GM19467 (cell line): ENCODE measurements around the gene KRABD2.
"Not testable (repeated sequence)": the region's sequence is repeated elsewhere in the genome, so short reads cannot be mapped to it uniquely, and the experiment has no call there.

Experiments
- ATAC-seq: cut with Tn5 transposase; IDR thresholded peaks from one replicate; pipeline ENCODE4 v1.9.1; 2021; ENCODE audit warnings: mild to moderate bottlenecking, moderate library complexity; ENCODE audit not compliant: unreplicated experiment

The KRABD2 gene

DNA sequence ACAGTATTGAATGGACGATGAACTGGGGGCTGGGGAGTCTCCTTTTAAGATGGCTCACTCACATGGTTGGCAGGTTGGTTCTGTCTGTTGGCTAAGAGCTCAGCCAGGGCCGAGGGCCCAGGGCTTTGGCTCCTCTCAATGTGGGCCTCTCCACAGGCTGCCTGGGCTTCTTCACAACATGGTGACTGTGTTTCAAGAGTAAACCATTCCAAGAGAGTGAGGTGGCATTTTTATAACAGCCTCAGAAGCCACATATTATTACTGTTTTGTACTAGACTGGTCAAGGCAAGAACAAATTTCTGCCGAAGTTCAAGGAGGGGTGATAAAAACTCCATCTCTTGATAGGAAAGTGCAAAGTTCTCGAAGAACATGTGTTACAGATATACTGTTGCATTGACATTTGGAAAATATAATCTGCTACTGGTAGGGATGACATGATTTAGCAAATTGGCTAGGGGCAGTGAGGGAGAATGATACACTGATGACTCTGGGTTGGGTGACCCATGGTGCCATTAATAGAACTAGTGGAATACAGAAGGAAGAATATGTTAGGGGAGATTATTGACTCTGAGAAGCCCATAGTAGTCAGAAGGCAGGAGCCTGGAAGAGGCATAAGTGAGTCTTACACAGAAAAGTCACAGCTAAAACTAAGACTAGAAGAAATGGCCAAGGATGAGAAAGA lies 13.7 kb downstream of the KRABD2 start:
- no peak for ATAC-seq

DNA sequence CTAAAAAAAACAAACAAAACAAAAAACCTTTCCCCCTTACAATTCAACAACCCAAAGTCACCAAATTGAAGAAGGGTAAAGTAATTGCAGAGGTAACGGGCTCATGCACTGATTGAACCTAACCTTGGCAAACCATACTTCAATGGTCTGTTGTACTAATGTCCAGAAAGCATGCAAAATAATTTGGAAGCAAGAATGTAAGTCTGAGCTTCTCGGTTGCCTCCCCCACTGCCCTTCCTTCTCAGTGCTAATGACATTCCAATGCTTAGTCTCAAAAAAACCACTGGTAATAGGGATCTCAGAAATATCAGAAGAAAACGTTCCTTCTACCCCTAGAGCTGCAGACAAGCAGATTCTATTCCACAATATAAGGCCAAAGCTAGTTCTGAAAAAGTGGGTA lies 15.8 kb downstream of the KRABD2 start:
- ATAC-seq: no peak

DNA sequence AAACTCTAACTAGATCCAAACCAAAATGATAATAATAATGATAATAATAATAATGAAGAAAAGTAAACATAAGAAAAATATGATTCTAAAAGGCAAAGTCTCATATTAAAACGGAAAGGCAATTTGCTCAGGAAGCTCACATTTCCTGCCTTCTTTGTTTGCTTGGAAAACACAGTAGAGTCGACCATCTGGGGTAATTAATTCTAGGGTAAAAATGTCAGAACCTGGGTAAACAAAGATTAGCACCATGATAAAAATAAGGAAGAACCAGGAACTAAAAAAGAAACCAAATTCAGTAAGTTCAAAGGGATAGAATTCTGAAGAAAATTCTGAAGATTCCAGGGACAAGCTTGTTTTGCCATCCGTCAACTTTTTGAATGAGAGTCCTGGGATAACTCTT lies 16.2 kb downstream of the KRABD2 start:
- no peak for ATAC-seq

DNA sequence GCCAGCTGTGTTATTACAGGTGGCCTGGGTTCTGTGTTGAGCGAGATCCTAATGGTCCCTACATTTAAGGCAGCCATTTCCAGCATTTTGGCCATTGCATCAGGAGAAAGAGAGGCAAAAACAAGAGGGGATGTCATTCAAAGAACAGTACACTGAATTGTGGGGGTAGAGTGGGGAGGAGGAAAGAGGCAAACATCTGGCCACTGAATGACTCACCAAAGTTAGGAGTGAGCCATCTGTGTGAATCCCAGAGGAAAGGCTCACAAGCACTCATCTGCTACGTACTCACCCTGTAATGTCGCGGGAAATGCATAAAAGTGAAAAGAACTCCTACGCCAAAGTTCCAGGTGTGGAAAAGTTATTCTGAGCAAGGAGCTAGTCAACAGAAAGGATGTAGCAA lies 16.7 kb downstream of the KRABD2 start:
- ATAC-seq: no peak

DNA sequence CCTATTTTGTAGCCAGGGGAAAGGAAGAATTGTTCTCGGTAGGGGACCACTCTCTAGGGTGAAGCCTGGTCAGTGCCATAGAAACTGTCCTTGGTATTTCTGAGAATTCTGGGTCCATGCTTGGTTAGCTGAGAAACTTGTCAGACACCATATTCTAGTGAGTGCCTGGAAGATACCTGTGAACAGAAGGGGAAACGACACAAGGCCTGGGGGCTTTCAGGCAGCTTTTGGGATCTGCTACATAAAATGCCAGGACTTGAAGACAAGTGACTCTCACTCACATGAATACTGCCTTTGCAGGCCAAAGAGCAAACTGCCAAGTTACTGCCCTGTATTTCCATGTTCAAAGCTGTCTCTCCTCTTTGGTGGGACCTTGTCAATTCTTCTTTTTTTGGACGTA lies 18.6 kb downstream of the KRABD2 start:
- ATAC-seq: no peak

DNA sequence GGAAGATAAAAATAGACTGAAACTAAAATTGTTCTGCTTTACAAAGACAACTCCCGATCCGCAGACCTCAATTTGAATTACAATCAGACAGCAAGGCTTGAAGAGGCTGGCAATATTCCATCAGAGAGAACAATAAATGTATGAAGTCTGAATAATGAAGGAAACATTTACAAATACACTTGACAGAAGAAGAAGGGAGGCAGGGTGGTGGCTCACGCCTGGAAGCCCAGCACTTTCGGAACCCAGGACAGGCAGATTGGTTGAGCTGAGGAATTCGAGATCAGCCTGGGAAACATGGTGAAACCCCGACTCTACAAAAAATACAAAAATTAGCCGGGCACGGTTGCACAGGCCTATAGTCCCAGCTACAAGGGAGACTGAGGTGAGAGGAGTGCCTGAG lies 22.3 kb downstream of the KRABD2 start:
- no peak for ATAC-seq

DNA sequence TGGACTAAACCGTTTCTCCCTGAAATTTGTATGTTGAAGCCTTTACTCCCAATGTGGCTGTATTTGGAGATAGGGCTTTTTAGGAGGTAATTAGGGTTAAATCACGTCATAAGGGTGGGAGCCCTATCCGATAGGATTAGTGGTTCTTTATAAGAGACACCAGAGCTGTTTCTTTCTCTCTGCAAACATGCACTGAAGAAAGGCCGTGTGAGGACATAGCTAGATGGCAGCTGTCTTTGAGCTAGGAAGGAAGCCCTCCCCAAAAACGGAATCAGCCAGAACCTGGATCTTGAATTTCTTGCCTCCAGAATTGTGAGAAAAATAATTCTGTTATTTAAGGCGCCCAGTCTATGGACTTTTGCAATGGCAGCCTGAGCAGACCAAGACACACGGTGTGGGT lies 22.8 kb downstream of the KRABD2 start:
- ATAC-seq: no peak

DNA sequence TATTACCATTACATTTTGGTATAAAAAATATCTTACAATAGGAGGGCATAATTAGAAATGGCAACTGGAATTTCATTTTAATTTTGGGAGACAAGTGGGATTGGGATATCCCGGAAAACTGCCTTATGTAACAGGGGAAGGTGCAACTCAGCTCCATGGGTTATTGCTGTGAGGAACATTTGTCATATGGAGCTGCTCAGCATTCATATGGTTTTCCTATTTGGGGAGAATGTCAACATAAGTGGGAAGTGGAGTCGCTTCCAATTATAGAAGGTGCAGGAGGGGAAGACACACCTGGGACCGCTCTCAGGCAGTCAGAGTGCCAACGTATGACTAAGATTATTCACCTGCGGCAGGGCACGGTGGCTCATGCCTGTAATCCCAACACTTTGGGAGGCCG lies 26.2 kb downstream of the KRABD2 start:
- no peak for ATAC-seq

DNA sequence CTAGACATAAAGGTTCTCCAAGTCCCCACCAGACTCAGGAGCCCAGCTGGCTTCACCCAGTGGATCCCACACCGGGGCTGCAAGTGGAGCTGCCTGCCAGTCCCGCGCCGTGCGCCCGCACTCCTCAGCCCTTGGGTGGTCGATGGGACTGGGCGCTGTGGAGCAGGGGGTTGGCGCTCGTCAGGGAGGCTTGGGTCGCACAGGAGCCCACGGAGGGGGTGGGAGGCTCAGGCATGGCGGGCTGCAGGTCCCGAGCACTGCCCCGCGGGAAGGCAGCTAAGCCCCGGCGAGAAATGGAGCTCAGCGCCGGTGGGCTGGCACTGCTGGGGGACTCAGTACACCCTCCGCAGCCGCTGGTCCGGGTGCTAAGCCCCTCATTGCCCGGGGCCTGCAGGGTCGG lies 29.5 kb downstream of the KRABD2 start:
- not testable (repeated sequence) for ATAC-seq

DNA sequence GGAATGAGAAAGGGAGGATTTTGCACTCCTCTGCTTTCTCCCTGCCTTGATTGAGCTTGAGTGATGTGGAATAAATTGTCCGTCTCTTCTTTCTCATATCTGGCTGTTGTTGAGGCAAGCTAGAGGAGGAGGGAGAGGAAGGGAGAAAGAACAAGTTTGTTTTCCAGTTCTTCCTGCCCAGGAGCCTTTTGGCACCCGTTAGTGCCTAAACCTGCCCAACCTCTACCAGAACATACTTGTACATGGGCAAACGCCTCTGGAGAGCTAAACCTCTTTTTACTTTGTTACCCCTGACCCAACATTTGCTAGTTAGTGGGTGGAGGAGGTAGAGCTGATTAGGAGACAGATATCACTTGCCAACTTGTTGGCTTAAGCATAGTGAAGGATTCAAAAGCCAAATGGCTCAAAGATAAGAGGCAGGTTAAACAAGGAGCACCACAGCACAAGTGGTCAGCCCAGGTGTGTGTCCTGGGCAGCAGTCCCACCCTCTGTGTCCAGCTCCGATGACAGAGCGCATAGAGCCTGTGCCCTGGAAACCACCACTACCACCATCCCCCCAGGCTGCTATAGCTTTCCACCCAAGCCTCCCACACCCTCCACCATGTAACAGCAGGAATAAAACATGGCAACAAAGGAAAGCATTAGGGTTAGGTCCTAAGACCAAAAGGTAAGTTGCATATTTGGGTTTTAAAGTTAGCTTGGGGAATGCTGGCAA lies 30.4 kb downstream of the KRABD2 start:
- no peak for ATAC-seq

DNA sequence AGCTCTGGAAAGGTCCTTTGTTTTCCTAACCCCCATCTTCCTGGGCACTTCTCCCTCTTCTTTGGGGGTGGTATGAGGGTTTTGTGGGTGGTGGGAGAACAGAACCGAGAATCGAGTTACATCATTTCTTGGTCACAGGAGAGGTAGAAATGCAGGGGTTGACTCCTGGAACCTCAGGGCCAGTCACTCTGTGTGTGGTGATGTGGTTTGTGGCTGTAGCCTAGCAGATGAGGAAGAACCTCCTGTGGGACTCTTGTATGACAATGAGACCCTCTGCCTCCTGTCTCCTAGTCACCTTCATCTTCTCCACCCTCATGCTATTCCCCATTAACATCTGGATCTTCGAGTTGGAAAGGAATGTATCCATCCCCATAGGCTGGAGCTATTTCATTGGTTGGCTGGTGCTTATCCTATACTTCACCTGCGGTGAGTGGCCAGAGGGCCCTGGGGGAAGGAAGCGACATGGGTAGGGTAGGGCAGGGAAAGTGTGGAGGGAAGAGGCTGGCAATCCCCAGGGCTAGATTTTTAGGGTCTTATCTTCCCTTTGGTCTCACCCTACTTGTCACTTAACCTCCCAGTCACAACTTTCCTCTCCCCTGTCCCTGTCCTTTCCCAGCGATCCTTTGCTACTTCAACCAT lies 31.3 kb downstream of the KRABD2 start:
- no peak for ATAC-seq

DNA sequence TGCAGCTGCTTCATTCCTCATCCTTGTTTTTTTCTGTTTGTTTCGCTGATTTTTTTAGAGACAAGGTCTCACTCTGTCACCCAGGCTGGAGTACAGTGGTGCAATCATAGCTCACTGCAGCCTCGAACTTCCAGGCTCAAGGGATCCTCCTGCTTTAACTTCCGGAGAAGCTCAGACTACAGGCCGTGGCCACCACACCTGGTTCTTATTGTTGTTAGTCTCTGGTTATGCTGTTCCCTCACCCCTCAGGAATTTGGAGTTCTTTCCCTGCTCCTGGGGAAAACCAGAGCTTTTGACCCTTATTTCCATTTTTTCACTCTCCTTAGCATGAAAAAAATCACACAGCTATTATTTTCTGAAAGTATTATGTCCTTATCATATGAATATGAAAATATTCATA lies 35.0 kb downstream of the KRABD2 start:
- no peak for ATAC-seq

DNA sequence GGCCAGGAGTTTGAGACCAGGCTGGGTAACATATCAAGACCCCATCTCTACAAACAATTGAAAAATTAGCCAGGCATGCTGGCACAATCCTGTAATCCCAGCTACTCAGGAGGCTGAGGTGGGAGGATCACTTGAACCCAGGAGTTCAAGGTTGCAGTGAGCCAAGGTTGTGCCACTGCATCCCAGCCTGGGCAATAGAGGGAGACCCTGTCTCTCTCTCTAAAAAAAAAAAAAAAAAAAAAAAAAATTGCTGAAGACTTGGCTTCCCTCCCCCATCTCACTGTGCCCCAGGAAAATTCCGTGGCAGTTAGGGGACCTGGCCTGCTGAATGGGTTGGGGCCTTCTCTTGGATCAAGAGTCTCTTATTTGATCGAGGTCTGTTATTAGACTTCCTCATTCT lies 37.0 kb downstream of the KRABD2 start, which contains the start of gene ODF4:
TSS of gene ODF4 (plus strand) at position 301 of the 400 bp plus-strand sequence. CDS start 212 bp downstream, outside the sequence.
- no peak for ATAC-seq

DNA sequence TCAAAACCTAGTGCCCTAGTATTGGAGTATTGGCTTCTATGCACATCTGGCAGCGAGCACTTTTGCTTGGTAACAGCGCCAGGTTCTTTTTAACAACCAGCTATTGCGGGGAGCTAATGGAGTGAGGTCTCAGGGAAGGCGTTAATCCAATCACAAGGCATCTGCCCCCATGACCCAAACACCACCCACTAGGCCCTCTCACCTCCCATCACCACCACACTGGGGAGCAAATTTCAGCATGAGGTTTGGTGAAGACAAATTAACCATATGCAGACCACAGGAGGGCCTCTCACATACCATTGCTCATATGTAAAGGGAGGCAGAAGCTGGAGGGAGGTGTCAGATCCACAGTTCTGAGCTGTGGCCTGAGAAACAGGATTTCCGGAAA lies 37.8 kb downstream of the KRABD2 start:
- ATAC-seq: no peak

DNA sequence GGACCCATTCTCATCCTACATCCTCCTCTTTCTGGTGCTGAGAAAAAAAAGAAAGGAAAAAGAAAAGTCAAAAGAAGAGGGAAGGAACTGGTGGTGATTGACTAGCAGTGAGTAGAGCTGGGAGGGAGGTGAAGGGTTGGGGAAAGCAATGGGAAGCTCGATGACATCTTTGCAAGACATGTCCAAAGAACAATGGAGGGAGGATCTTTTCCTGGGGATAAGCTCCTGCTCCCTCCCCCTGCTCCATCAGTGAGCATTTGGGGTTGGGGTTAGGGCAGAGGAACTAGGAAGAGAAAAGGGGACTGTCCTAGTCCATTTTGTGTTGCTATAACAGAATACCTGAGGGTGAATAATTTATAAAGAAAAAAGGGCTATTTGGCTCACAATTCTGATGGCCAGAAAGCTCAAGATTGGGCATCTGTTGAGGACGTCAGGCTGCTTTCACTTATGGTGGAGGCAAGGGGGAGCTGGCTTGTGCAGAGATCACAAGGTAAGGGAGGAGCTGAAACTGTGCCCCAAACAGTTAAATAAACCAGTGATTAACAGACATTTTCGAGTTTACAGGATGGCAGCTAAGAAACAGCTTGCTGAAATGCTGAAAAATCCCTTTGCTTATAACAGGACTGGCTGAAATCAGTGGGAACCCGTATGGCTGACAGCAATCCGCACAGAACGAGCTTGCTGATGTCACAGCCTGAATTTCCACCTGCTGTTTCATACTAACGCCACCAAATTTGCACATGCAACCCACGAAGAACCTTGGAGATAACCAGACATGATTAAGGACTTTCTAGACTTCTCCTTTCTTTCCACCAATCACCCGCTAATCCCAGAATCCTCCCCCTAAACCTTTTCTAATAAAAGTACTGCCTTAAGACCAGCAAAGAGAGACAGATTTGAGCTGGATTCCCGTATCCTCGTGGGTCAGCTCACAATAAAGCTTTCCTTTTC lies 38.4 kb downstream of the KRABD2 start:
- ATAC-seq: no peak

DNA sequence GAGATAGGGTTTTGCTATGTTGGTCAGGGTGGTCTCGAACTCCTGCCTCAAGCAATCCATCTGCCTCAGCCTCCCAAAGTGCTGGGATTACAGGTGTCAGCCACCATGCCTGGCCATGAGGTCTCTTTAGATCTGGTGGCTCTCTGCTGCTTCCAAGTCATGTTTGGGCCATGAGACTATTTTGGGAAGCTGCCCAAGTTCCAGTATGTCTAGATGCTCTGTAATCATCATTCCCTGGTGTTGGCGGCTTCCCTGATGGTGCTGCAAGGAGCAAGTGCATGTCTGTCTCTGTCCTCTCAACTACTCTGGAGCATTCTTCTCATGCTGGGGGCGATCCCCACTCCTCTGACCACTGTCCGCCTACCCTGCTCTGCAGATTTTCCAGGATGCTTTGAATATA lies 43.2 kb downstream of the KRABD2 start:
- no peak for ATAC-seq

DNA sequence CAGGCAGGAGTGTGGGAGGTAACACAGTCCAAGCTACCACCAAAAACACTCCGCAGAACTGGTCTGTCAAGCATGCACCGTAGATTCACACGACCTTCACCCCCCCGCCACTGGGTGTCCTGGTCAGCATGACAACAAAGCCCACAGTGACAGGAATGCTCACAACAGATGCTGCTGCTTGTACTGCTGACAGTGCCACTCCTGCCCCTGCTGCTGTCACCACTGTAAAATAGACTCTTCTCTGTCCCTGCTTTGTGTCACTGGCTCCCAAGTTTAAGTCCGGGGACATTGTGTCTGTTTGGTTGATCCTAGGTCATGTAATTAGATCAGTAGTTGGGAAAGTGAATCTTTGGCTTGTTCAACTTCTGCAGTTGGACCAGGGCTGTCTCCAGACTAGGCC lies 43.8 kb downstream of the KRABD2 start:
- ATAC-seq: no peak

DNA sequence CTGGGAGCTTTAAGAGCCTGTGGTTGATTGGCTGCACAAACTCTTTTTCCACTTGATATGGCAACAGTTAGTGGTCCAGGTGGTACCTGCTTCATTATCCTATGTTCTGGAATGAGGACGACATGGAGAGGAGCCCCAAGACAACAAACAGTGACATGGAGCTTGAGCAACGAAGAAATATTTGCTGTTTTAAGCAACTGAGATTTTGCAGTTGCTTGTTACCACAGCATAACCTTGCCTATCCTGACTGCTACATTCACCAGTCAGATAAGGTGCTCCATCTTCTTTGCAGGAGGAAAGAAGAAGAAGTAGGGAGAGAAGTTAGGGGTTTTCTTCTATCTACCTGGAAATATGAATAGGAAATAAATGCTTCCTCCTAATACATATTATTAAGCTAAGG lies 44.4 kb downstream of the KRABD2 start:
- ATAC-seq: no peak

DNA sequence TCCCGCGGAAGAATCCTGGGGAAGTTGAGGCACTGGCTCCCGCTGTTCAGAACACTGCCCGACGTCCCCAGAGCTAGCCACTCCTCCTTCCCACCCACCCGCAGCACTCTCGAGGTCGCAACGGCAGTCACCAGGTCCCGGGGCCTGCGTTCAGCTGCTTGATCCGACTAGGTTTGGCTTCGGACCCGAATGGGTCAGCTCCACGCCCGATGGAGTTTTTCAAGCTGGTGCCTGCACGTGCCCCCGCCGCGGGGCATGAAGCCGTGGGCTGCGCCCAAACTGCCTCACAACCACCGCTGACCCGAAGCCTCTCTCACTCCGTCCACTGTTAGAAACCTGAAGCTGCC lies 49.2 kb downstream of the KRABD2 start:
- no peak for ATAC-seq
